SU-DHL-6 (cell line): ENCODE results near the gene MNS1.

Experiments
- H2AFZ ChIP-seq: fragments of 200-600 bp; sonication (generic); 2 replicates; pipeline ENCODE4 v1.6.1; 2014; ENCODE audit warnings: low read depth, mild to moderate bottlenecking, moderate library complexity, mixed read lengths, antibody characterized with exemption, low read length; ENCODE audit not compliant: severe bottlenecking
- H3F3A ChIP-seq: fragments of 200-600 bp; shearing (Covaris generic); 2 replicates; pipeline ENCODE4 v1.6.0; 2016; ENCODE audit warnings: antibody characterized with exemption, mild to moderate bottlenecking; ENCODE audit not compliant: insufficient read depth
- H3K27ac ChIP-seq: fragments of 200-600 bp; sonication (generic); 2 replicates; pipeline ENCODE4 v1.5.1; 2016; ENCODE audit warnings: low read depth, mild to moderate bottlenecking, low read length, moderate library complexity, mixed read lengths
- H3K27me3 ChIP-seq: fragments of 200-600 bp; sonication (generic), shearing (Covaris generic); 2 replicates; pipeline ENCODE4 v1.6.0; 2014; ENCODE audit warnings: mild to moderate bottlenecking, low read length
- H3K36me3 ChIP-seq: fragments of 200-600 bp; sonication (generic); 2 replicates; pipeline ENCODE4 v1.6.1; 2014; ENCODE audit warnings: mild to moderate bottlenecking, low read length, mixed read lengths
- H3K4me2 ChIP-seq: fragments of 300-600, 200-600 bp; shearing (Covaris generic), sonication (generic); 2 replicates; pipeline ENCODE4 v1.6.0; 2014; ENCODE audit warnings: low read length, low read depth, mild to moderate bottlenecking; ENCODE audit not compliant: poor library complexity, severe bottlenecking
- H3K4me3 ChIP-seq: fragments of 200-600 bp; sonication (generic); 2 replicates; pipeline ENCODE4 v1.5.1; 2014; ENCODE audit warnings: antibody characterized with exemption, low read length, mild to moderate bottlenecking, mixed read lengths; ENCODE audit not compliant: insufficient read depth, poor library complexity, severe bottlenecking
- H3K79me2 ChIP-seq: fragments of 200-600 bp; sonication (generic); 2 replicates; pipeline ENCODE4 v1.6.1; 2014; ENCODE audit warnings: mild to moderate bottlenecking, low read length, moderate library complexity; ENCODE audit not compliant: insufficient read depth
- H3K9ac ChIP-seq: fragments of 200-600 bp; sonication (generic); 2 replicates; pipeline ENCODE4 v1.7.0; 2014; ENCODE audit warnings: mild to moderate bottlenecking, low read length
- H3K9me2 ChIP-seq: fragments of 200-600 bp; sonication (generic); replicated peaks from 2 replicates; pipeline ENCODE4 v1.6.1; 2014; ENCODE audit warnings: low read length; ENCODE audit not compliant: insufficient read depth
- H3K9me3 ChIP-seq: fragments of 200-600 bp; sonication (generic); 2 replicates; pipeline ENCODE4 v1.6.1; 2014; ENCODE audit warnings: low read length, mixed read lengths; ENCODE audit not compliant: insufficient read depth
- H4K20me1 ChIP-seq: fragments of 200-600 bp; sonication (generic); 2 replicates; pipeline ENCODE4 v1.6.1; 2014; ENCODE audit warnings: low read depth, mild to moderate bottlenecking, antibody characterized with exemption, low read length, moderate library complexity, mixed read lengths
- CTCF ChIP-seq: fragments of 200-600 bp; sonication (generic); IDR thresholded peaks from one replicate; pipeline ENCODE4 v1.5.1; 2017; ENCODE audit warnings: antibody characterized with exemption, mild to moderate bottlenecking, low read length, moderate library complexity; ENCODE audit not compliant: insufficient read depth, poor library complexity, severe bottlenecking
- EZH2phosphoT487 ChIP-seq: fragments of 200-600 bp; sonication (generic), shearing (Covaris generic); conservative IDR thresholded peaks from 2 replicates; pipeline ENCODE4 v1.6.1; 2018; ENCODE audit warnings: mild to moderate bottlenecking, antibody characterized with exemption, low read length, moderate library complexity, mixed read lengths

The MNS1 gene

GRCh38 chr15:56460071-56460470 is 4.9 kb downstream of the MNS1 start:
- H3K9me3 ChIP-seq = no peaks in the 10 kb centered on the region
- no peaks in the 10 kb centered on the region for H4K20me1 ChIP-seq
- no peak overlapping the region for H3K9ac ChIP-seq
- H3K4me2 ChIP-seq = peak overlapping the region; percentile 8
- H3K36me3 ChIP-seq = peaks cover 20% of the 10 kb centered on the region
- no peak overlapping the region for H3K4me3 ChIP-seq
- H3K27me3 ChIP-seq = no peaks in the 10 kb centered on the region
- no peak overlapping the region for H2AFZ ChIP-seq
- peaks cover 12% of the 10 kb centered on the region for H3F3A ChIP-seq
- TF ChIP-seq EZH2phosphoT487 (no peak), CTCF (no peak)
- H3K9me2 ChIP-seq = no peaks in the 10 kb centered on the region
- H3K79me2 ChIP-seq = peaks cover 6% of the 10 kb centered on the region; the same call in 1 of the 2 replicates
- H3K27ac ChIP-seq = no peak overlapping the region

DNA sequence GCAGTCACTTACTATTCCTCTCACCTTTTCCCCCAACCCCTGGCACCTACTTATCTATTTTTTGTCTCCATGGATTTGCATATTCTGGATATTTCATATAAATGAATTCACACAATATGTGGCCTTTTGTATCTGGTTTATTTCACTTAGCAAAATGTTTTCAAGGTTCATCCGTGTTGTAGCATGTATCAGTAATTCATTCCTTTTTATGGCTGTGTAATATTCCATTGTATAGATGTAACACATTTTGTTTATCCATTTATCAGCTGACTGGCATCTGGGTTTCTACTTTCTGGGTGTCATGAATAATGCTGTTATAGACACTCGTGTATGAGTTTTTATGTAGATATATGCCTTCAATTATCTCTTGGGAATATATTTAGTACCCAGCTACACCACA is 5.8 kb downstream of the MNS1 start:
- H3K9ac ChIP-seq = no peak overlapping the region

GRCh38 chr15:56456229-56456628 is 8.7 kb downstream of the MNS1 start:
- Histone ChIP-seq H3K36me3 (peaks cover 17% of the 10 kb centered on the region), H3K79me2 (peaks cover 6% of the 10 kb centered on the region; the same call in 1 of the 2 replicates), H3K9ac (no peak overlapping the region), H3K4me3 (no peak overlapping the region), H3K4me2 (no peak overlapping the region), H3K9me3 (no peaks in the 10 kb centered on the region), H3K27me3 (no peaks in the 10 kb centered on the region), H4K20me1 (no peaks in the 10 kb centered on the region), H3K27ac (no peak overlapping the region), H3K9me2 (no peaks in the 10 kb centered on the region), H2AFZ (no peak overlapping the region), H3F3A (no peaks in the 10 kb centered on the region)
- TF ChIP-seq EZH2phosphoT487 (no peak), CTCF (no peak)

More for the DNA sequence above, 5.8 kb downstream of the MNS1 start:
- H3K27ac ChIP-seq = no peak overlapping the region
- H3K36me3 ChIP-seq = peaks cover 20% of the 10 kb centered on the region
- no peaks in the 10 kb centered on the region for H4K20me1 ChIP-seq
- H3K9me2 ChIP-seq = no peaks in the 10 kb centered on the region
- H3K79me2 ChIP-seq = peaks cover 6% of the 10 kb centered on the region; the same call in 1 of the 2 replicates
- H3F3A ChIP-seq = peaks cover 12% of the 10 kb centered on the region
- no peak overlapping the region for H3K4me2 ChIP-seq
- TF ChIP-seq EZH2phosphoT487 = no peak
- no peak for TF ChIP-seq CTCF
- H3K9me3 ChIP-seq = no peaks in the 10 kb centered on the region
- no peak overlapping the region for H2AFZ ChIP-seq
- no peak overlapping the region for H3K4me3 ChIP-seq
- H3K27me3 ChIP-seq = no peaks in the 10 kb centered on the region
